HG02852 (cell line): Measurements from ENCODE around the gene INPP1.

Experiments
- ATAC-seq: cut with Tn5 transposase; IDR thresholded peaks from one replicate; pipeline ENCODE4 v1.9.1; 2021; ENCODE audit warnings: mild to moderate bottlenecking, moderate library complexity; ENCODE audit not compliant: unreplicated experiment

The INPP1 gene

GRCh38 chr2:190360561-190360960 is 17.2 kb downstream of the INPP1 start:
- no peak for ATAC-seq

GRCh38 chr2:190360965-190361364 is 17.6 kb downstream of the INPP1 start:
- no peak for ATAC-seq

- no peak for ATAC-seq
These were observed 18.2 kb downstream of the INPP1 start for GRCh38 chr2:190361572-190361971.

GRCh38 chr2:190362894-190363293 is 19.5 kb downstream of the INPP1 start:
- ATAC-seq, result no peak

- ATAC-seq, result no peak
These were observed 22.3 kb downstream of the INPP1 start for GRCh38 chr2:190365499-190366204.

GRCh38 chr2:190366248-190366753 is 22.9 kb downstream of the INPP1 start:
- no peak for ATAC-seq

GRCh38 chr2:190367091-190367490 is 23.7 kb downstream of the INPP1 start:
- ATAC-seq, result no peak

- no peak for ATAC-seq
These were observed 26.2 kb downstream of the INPP1 start for GRCh38 chr2:190369635-190370034.

- ATAC-seq, result no peak
These were observed 32.7 kb downstream of the INPP1 start for GRCh38 chr2:190376083-190376482.

- no peak for ATAC-seq
These were observed 33.3 kb downstream of the INPP1 start for GRCh38 chr2:190376591-190377245.

GRCh38 chr2:190378880-190379237 is 35.5 kb downstream of the INPP1 start:
- no peak for ATAC-seq

GRCh38 chr2:190379249-190379964 is 36.0 kb downstream of the INPP1 start:
- no peak for ATAC-seq

- ATAC-seq, result no peak
These were observed 37.6 kb downstream of the INPP1 start for GRCh38 chr2:190380962-190381412.

- peak; percentile 74 for ATAC-seq
These were observed 39.5 kb downstream of the INPP1 start for GRCh38 chr2:190382851-190383250.

GRCh38 chr2:190387422-190387821 is 44.0 kb downstream of the INPP1 start:
- no peak for ATAC-seq

- no peak for ATAC-seq
These were observed 52.9 kb downstream of the INPP1 start for GRCh38 chr2:190396271-190396670.

GRCh38 chr2:190402986-190403603 is 59.7 kb downstream of the INPP1 start:
- ATAC-seq, result no peak

- no peak for ATAC-seq
These were observed 61.1 kb downstream of the INPP1 start for GRCh38 chr2:190404487-190404886.

GRCh38 chr2:190405070-190405469 is 61.7 kb downstream of the INPP1 start:
- no peak for ATAC-seq

GRCh38 chr2:190405995-190406394 is 62.6 kb downstream of the INPP1 start:
- no peak for ATAC-seq

GRCh38 chr2:190406805-190407204 is 63.4 kb downstream of the INPP1 start:
- ATAC-seq, result no peak
